ENCODE data around the gene CCDC88C.

CCDC88C gene

GRCh38 chr14:91305650-91306431 lies 111.8 kb downstream of the CCDC88C start:
- no peak for DNase-seq

GRCh38 chr14:91303924-91304229 lies 113.7 kb downstream of the CCDC88C start:
- DNase-seq, result no peak

GRCh38 chr14:91303091-91303923 lies 114.3 kb downstream of the CCDC88C start:
- DNase-seq, result no peak

DNA sequence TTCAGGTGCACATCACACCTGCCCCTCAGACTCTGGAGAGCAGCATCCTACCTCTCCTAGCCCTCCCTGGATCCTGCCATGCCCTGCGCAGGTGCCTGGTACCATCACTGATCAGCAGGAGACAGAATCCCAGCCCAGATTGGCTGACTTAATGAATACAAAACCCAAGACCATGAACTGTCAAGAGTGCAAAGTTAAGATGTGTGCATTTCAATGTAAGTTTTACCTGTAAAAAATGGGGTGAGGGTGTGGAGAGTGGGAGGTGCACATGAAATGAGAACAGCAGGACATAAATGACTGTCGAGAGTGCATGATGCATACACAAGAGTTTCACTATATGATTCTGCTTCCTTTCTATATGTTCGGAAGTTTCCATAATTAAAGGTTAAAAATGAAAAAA lies 115.2 kb downstream of the CCDC88C start:
- DNase-seq, result no peak

- DNase-seq, result no peak
These were observed 116.7 kb downstream of the CCDC88C start for GRCh38 chr14:91300957-91301356.

DNA sequence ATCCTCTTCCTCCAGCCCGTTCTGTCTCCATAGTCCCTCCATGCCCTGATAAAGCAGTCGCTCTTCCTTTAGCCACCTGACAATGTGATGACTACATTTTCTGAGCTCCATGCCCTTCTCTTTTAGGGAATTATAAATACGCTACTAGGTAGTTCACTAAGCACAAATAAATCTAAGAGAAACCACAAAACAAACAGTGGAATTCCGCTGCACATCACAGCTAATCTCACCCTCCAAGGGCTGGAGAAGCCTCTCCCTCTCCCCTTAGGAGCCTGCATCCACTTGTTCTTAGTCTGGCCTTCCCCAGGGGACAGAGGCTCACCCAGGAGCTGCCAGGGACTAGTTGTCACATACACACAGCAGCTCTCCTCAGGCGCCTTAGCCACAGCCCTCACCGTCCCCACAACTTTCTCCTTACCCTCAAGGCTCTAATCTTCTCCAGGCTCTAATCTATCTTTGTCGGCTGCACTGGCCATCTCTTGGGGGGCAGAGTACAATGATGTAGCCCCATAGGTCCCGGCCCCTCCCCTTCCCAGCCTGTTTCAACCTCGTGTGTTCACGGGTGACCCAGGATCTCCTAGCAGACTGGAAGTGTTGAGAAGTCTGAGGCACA lies 117.2 kb downstream of the CCDC88C start:
- DNase-seq, result no peak

- no peak for DNase-seq
These were observed 118.2 kb downstream of the CCDC88C start for GRCh38 chr14:91299121-91300115.

DNA sequence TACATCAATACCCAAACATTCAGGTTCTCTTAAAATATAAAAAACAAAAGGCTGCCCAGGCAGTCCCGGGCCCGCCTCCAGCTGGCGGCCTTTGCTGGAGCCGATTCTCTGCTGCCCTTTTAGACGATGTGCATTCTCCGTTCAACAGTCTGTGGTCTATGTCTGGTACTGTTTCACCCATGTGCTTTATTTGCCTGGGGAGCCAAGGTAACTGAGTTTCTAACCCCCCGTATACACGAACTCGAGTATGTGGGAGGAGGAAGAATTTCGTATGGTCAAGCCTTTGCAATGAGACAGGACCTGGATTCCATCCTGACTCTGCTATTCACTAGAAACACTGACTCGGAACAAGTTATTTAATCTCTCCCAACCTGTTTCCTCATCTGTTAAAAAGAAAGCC lies 119.0 kb downstream of the CCDC88C start:
- no peak for DNase-seq

DNA sequence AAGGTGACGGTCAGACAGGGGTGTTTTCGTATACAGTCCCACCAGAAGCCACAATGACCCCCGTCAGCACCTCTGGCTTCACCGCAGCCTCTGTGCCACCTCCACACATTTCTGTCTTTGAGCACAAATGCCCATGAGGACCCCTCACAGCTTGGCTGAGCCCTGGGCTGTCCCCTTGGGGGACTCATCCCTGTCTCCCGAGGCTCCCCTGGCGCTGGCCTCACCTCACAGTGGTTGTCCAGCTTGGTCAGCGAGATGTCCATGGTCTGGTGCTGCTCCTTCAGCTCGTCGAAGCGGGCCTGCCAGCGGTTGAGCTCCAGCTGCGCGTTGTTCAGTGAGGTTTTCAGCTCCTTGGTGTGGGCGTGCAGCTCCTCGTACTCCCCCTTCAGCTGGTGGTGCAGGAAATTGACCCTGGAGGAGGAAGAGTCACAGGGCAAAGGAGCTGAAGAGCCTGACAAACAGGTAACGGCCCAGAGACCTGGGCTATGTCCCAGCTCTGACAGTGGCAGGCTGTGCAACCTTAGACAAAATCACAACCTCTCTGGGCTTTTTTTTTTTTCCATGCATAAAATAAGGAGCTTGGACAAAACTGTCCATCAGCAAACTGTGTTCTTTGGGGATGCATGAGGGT lies 120.4 kb downstream of the CCDC88C start:
- no peak for DNase-seq

GRCh38 chr14:91295851-91296796 lies 121.5 kb downstream of the CCDC88C start:
- DNase-seq, result no peak

GRCh38 chr14:91295276-91295845 lies 122.3 kb downstream of the CCDC88C start:
- DNase-seq, result no peak

GRCh38 chr14:91294153-91294552 lies 123.5 kb downstream of the CCDC88C start:
- DNase-seq, result no peak

- no peak for DNase-seq
These were observed 124.3 kb downstream of the CCDC88C start for GRCh38 chr14:91293281-91293680.

GRCh38 chr14:91292491-91292890 lies 125.1 kb downstream of the CCDC88C start:
- DNase-seq, result no peak

- DNase-seq, result no peak
These were observed 125.7 kb downstream of the CCDC88C start for GRCh38 chr14:91291786-91292405.

DNA sequence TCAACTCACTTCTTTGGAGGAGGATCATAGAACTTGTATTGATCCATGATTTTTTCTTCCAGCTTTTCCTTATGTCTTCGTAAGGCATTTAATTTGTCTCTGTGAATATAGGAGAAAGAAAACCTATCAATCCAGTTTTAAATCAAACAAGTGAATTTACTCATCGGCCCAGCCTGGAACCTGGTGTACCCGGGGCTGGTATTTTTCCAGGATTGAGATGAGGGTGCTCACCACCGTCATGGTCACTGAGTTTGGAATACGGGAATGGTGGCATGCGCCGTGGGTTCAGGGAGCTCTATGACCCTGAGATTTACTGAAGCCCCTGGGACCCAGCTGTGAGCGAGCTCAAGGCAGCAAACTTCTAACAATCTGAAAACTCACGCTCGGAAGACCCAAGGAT lies 126.6 kb downstream of the CCDC88C start:
- DNase-seq, result no peak

- no peak for DNase-seq
These were observed 128.2 kb downstream of the CCDC88C start for GRCh38 chr14:91289464-91289863.

- no peak for DNase-seq
These were observed 128.7 kb downstream of the CCDC88C start for GRCh38 chr14:91288876-91289275.

- DNase-seq, result no peak
These were observed 131.1 kb downstream of the CCDC88C start for GRCh38 chr14:91286530-91286937.

Data from activated gamma-delta T cell (primary cell).